K562 (cell line): Measurements from ENCODE around the gene CCDC136. TPM values are rescaled to one million over a fixed set of nuclear protein-coding genes. Genes with fewer than 3 reads are reported as not detected.

Experiments
- ARID2 ChIP-seq: fragments of 450-650 bp; IDR thresholded peaks from 2 replicates; pipeline ENCODE4 v1.6.1; 2017; ENCODE audit warnings: antibody characterized with exemption, mild to moderate bottlenecking
- CBX3 ChIP-seq, 2 experiments: IDR thresholded peaks; 1 replicate in 1 of 2; 2 replicates in 1 of 2; pipeline ENCODE4 v1.6.1; 2012; ENCODE audit warnings: inconsistent platforms in 2 of 2, low read length in 2 of 2, borderline replicate concordance in 1 of 2, control low read depth in 1 of 2
- CTCFL ChIP-seq: IDR thresholded peaks from 2 replicates; pipeline ENCODE4 v1.6.1; 2011; ENCODE audit warnings: borderline replicate concordance, low read depth, mild to moderate bottlenecking, moderate library complexity, low read length; ENCODE audit not compliant: insufficient read depth, poor library complexity, severe bottlenecking
- E2F4 ChIP-seq: sonication (generic); formaldehyde crosslinking; IDR thresholded peaks from 2 replicates; pipeline ENCODE4 v1.8.0; 2022; ENCODE audit warnings: mild to moderate bottlenecking, low read depth, missing genetic modification reagents
- HIVEP1 ChIP-seq: fragments of 250-450 bp; sonication (Bioruptor Pico); IDR thresholded peaks from 2 replicates; pipeline ENCODE4 v1.4.0; 2020; ENCODE audit warnings: mild to moderate bottlenecking
- MCM2 ChIP-seq: fragments of 450-650 bp; IDR thresholded peaks from 2 replicates; pipeline ENCODE4 v1.6.1; 2017; ENCODE audit warnings: low read depth, mild to moderate bottlenecking
- MXD1 ChIP-seq: fragments of 250-450 bp; sonication (Bioruptor Pico); IDR thresholded peaks from 2 replicates; pipeline ENCODE4 v1.8.0; 2021; ENCODE audit warnings: borderline replicate concordance, mild to moderate bottlenecking, moderate library complexity; ENCODE audit not compliant: poor library complexity, severe bottlenecking
- RB1 ChIP-seq: fragments of 450-650 bp; IDR thresholded peaks from 2 replicates; pipeline ENCODE4 v1.6.1; 2017; ENCODE audit warnings: low read depth, mild to moderate bottlenecking
- RHOXF2B ChIP-seq: fragments of 250-450 bp; sonication (Bioruptor Pico); conservative IDR thresholded peaks from 2 replicates; pipeline ENCODE4 v1.5.1; 2021
- SREBF2 ChIP-seq: sonication (generic); formaldehyde crosslinking; IDR thresholded peaks from 2 replicates; pipeline ENCODE4 v1.4.0; 2020; ENCODE audit warnings: mild to moderate bottlenecking, missing genetic modification reagents
- TAL1 ChIP-seq: fragments of 450-650 bp; IDR thresholded peaks from 2 replicates; pipeline ENCODE4 v1.6.1; 2016; ENCODE audit warnings: mild to moderate bottlenecking
- ZKSCAN1 ChIP-seq: fragments of 150-350 bp; IDR thresholded peaks from 2 replicates; pipeline ENCODE4 v1.6.1; 2016; ENCODE audit warnings: low read depth, low read length
- ZNF121 ChIP-seq: sonication (generic); formaldehyde crosslinking; conservative IDR thresholded peaks from 2 replicates; pipeline ENCODE4 v1.8.0; 2022; ENCODE audit warnings: missing genetic modification reagents
- ZNF217 ChIP-seq: sonication (generic); formaldehyde crosslinking; IDR thresholded peaks from 2 replicates; pipeline ENCODE4 v1.8.0; 2022; ENCODE audit warnings: mild to moderate bottlenecking, missing genetic modification reagents
- ZNF41 ChIP-seq: fragments of 250-450 bp; sonication (Bioruptor Pico); conservative IDR thresholded peaks from 2 replicates; pipeline ENCODE4 v1.4.0; 2020; ENCODE audit warnings: mild to moderate bottlenecking
- polyA plus RNA-seq, 8 experiments: library from polyadenylated mRNA; depleted of rRNA in 4 of 8; stranded (reverse) in 5 of 8; unstranded in 3 of 8; fragments of >200 nt; fragmentation: Nextera tagmentation in 2 of 8; fragmentation: Illumina TruSeq in 1 of 8; extraction: Ambion mirVana in 2 of 8; extraction: Trizol in 1 of 8; gene quantifications; 2 replicates each; pipeline versions ENCODE4 v1.2.1 to v1.2.3, GENCODE V29; 2011 to 2014; ENCODE audit warnings: inconsistent platforms in 1 of 8, missing spikeins in 1 of 8
- total RNA-seq, 7 experiments: library from RNA; depleted of rRNA in 6 of 7; stranded (reverse); fragments of >200 nt in 6 of 7; fragmentation: Illumina TruSeq in 2 of 7; extraction: Trizol in 2 of 7; gene quantifications; 2 replicates each; pipeline versions ENCODE4 v1.2.1 to v1.2.3, GENCODE V29; 2011 to 2021; ENCODE audit warnings: low replicate concordance in 1 of 7
- TF ChIP-seq, protein P1 (sequence below): fragments of 250-450 bp; sonication (Bioruptor Pico); IDR thresholded peaks from 2 replicates; pipeline ENCODE4 v1.5.0; 2022; ENCODE audit warnings: mild to moderate bottlenecking
- TF ChIP-seq, protein P2 (sequence below), 2 experiments: fragments of 200-800 bp in 1 of 2; sonication (Bioruptor generic) in 1 of 2; sonication (generic) in 1 of 2; formaldehyde crosslinking in 1 of 2; IDR thresholded peaks in 1 of 2; conservative IDR thresholded peaks in 1 of 2; 2 replicates each; pipeline versions ENCODE4 v1.5.0 to v1.6.1; 2016 to 2020; ENCODE audit warnings: missing compliant biosample characterization in 1 of 2, missing genetic modification characterization in 1 of 2, missing genetic modification reagents in 1 of 2
- TF ChIP-seq, protein P3 (sequence below): sonication (generic); formaldehyde crosslinking; IDR thresholded peaks from 2 replicates; pipeline ENCODE4 v1.9.0; 2022; ENCODE audit warnings: mild to moderate bottlenecking, missing genetic modification reagents

CCDC136 gene
- total and polyA plus RNA-seq, 9 of the 15 experiments (the other 6 are each of a cell fraction or from before 2014, with no cell fraction given), result 2.4 to 40.8 (median 26.5) TPM

GRCh38 chr7:128783143-128783861 lies 8.5 kb upstream of the CCDC136 start (continued):
- TF ChIP-seq RB1, result peak; percentile 94
- no peak for TF ChIP-seq ZNF217 (CRISPR knock-in tag)
- TF ChIP-seq, protein P1, sequence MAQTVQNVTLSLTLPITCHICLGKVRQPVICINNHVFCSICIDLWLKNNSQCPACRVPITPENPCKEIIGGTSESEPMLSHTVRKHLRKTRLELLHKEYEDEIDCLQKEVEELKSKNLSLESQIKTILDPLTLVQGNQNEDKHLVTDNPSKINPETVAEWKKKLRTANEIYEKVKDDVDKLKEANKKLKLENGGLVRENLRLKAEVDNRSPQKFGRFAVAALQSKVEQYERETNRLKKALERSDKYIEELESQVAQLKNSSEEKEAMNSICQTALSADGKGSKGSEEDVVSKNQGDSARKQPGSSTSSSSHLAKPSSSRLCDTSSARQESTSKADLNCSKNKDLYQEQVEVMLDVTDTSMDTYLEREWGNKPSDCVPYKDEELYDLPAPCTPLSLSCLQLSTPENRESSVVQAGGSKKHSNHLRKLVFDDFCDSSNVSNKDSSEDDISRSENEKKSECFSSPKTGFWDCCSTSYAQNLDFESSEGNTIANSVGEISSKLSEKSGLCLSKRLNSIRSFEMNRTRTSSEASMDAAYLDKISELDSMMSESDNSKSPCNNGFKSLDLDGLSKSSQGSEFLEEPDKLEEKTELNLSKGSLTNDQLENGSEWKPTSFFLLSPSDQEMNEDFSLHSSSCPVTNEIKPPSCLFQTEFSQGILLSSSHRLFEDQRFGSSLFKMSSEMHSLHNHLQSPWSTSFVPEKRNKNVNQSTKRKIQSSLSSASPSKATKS (CRISPR knock-in tag), result no peak
- TF ChIP-seq MCM2, result no peak
- no peak for TF ChIP-seq E2F4 (CRISPR knock-in tag)
- TF ChIP-seq TAL1, result peak; percentile 53
- no peak for TF ChIP-seq CTCFL
- TF ChIP-seq ZKSCAN1, result peak; percentile 86; the same call in 1 of the 2 replicates
- TF ChIP-seq, protein P2, sequence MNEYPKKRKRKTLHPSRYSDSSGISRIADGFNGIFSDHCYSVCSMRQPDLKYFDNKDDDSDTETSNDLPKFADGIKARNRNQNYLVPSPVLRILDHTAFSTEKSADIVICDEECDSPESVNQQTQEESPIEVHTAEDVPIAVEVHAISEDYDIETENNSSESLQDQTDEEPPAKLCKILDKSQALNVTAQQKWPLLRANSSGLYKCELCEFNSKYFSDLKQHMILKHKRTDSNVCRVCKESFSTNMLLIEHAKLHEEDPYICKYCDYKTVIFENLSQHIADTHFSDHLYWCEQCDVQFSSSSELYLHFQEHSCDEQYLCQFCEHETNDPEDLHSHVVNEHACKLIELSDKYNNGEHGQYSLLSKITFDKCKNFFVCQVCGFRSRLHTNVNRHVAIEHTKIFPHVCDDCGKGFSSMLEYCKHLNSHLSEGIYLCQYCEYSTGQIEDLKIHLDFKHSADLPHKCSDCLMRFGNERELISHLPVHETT (CRISPR knock-in tag; conservative IDR thresholded peaks at IDR 0.05 in 1 of 2, IDR thresholded peaks at IDR 0.05 in 1 of 2), result no peak
- TF ChIP-seq, protein P3, sequence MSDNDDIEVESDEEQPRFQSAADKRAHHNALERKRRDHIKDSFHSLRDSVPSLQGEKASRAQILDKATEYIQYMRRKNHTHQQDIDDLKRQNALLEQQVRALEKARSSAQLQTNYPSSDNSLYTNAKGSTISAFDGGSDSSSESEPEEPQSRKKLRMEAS (CRISPR knock-in tag), result peak; percentile 84
- TF ChIP-seq CBX3 (IDR thresholded peaks at IDR 0.05; ENCODE audit: borderline replicate concordance in 1 of 2, low read length in 2 of 2), result peak in 1 of 2 experiments; percentile 92; a peak in 1 of 3 replicates
- 0 out of 2 replicates have a peak, but pooled peaks have one; percentile 14 for TF ChIP-seq ARID2
- peak; percentile 2; the same call in 1 of the 2 replicates for TF ChIP-seq HIVEP1
- TF ChIP-seq RHOXF2B (CRISPR knock-in tag), result 0 out of 2 replicates have a peak, but pooled peaks have one; percentile 37
- no peak for TF ChIP-seq MXD1 (CRISPR knock-in tag)
- 0 out of 2 replicates have a peak, but pooled peaks have one; percentile 40 for TF ChIP-seq SREBF2 (CRISPR knock-in tag)
- peak; percentile 92 for TF ChIP-seq ZNF121 (CRISPR knock-in tag)
- TF ChIP-seq ZNF41, result 0 out of 2 replicates have a peak, but pooled peaks have one; percentile 19
